ENCODE data around the gene PSMB10. TPM values are rescaled to one million over a fixed set of nuclear protein-coding genes. Genes with fewer than 3 reads are reported as not detected.

PSMB10 gene
- total RNA-seq, 1 donor from 2014 or later: 35.8 TPM

DNA sequence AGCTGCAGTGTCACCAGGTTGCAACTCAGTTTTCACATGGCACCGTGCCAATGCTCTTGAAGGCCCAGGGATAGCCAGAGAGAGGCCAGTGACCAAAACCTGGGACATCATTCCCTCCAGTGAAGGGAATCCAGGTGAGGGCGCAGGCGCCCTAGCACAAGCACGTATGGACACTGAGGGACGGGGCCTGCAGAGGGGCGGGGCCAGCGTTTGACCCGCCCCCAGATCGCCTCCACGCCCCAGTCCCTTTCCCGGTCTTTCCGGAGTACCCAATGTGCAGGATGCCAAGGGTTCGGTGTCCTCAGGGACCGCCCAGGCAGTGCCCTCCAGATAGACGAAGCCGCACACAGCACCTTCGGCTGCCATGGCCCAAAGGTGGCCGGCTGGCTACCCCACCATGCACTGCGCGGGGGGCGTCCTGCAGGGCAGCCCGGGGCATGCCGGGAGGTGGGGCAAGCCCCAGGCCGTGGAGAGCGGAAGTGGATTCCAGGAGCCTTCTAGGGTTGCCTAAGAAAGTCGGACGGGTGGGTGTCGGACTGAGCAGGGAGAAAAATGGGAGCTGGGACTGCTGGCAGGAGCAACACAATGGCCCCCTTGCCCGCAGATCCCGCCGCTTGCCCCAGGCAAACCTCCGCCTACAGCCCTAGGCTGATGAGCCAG, 27.1 kb upstream of the PSMB10 start:
- peaks cover 48% of the 10 kb centered on the region for H3K4me1 ChIP-seq (ENCODE audit: insufficient read depth, low read length)
- Mint-ChIP-seq H3K27ac (ENCODE audit: unreplicated experiment) (no peak overlapping the region), H3K4me1 (ENCODE audit: low read depth, unreplicated experiment) (peaks cover 29% of the 10 kb centered on the region), H3K36me3 (ENCODE audit: low read depth, unreplicated experiment) (peaks cover 21% of the 10 kb centered on the region), H3K4me3 (ENCODE audit: unreplicated experiment) (no peak overlapping the region), H3K27me3 (ENCODE audit: low read depth, unreplicated experiment) (no peaks in the 10 kb centered on the region), H3K9me3 (ENCODE audit: unreplicated experiment) (no peaks in the 10 kb centered on the region)
- no peak overlapping the region for H3K4me3 ChIP-seq (ENCODE audit: insufficient read depth, low read depth, low read length)
- peaks cover 29% of the 10 kb centered on the region for H3K36me3 ChIP-seq (ENCODE audit: insufficient read depth, low read length)
- FAIRE-seq: no peak
- TF ChIP-seq EZH2 (IDR thresholded peaks at IDR 0.05; ENCODE audit: insufficient read depth, low read length): no peak
- TF ChIP-seq, protein P1, sequence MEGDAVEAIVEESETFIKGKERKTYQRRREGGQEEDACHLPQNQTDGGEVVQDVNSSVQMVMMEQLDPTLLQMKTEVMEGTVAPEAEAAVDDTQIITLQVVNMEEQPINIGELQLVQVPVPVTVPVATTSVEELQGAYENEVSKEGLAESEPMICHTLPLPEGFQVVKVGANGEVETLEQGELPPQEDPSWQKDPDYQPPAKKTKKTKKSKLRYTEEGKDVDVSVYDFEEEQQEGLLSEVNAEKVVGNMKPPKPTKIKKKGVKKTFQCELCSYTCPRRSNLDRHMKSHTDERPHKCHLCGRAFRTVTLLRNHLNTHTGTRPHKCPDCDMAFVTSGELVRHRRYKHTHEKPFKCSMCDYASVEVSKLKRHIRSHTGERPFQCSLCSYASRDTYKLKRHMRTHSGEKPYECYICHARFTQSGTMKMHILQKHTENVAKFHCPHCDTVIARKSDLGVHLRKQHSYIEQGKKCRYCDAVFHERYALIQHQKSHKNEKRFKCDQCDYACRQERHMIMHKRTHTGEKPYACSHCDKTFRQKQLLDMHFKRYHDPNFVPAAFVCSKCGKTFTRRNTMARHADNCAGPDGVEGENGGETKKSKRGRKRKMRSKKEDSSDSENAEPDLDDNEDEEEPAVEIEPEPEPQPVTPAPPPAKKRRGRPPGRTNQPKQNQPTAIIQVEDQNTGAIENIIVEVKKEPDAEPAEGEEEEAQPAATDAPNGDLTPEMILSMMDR (IDR thresholded peaks at IDR 0.05; ENCODE audit: insufficient read depth, low read depth, low read length): no peak
- H4K20me1 ChIP-seq (ENCODE audit: insufficient read depth, low read length): peaks cover 91% of the 10 kb centered on the region
- H3K27ac ChIP-seq (ENCODE audit: low read depth, low read length): no peak overlapping the region
- no peak for DNase-seq (ENCODE audit: low read depth)
- H2AFZ ChIP-seq (ENCODE audit: low read depth, low read length): no peak overlapping the region
- no peaks in the 10 kb centered on the region for H3K27me3 ChIP-seq (ENCODE audit: insufficient read depth, low read length)
- H3K79me2 ChIP-seq (ENCODE audit: insufficient read depth, low read length): peaks cover 94% of the 10 kb centered on the region
- H3K4me2 ChIP-seq (ENCODE audit: low read length): peak overlapping the region; percentile 25
- no peaks in the 10 kb centered on the region for H3K9me3 ChIP-seq (ENCODE audit: insufficient read depth, low read depth, low read length)
- no peak overlapping the region for H3K9ac ChIP-seq (ENCODE audit: low read length)

DNA sequence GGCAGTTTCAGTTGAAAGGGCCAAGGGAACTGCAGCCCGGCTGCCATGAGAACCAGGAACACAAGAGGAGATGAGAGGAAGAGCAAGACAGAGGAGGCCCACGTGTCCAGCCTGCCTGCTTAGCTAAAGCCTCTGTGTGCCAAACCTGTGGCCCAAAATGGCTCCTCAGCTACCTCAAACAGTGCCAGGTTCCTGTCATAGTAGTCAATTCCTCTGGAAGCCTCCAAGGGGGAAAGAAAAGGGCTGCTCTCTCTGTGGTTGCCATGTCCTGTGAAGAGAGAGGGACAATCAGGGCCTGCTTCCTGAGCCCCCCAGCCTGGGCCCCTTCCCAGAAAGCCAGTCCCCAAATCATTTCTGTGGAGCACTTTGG, 26.6 kb upstream of the PSMB10 start:
- FAIRE-seq: no peak

DNA sequence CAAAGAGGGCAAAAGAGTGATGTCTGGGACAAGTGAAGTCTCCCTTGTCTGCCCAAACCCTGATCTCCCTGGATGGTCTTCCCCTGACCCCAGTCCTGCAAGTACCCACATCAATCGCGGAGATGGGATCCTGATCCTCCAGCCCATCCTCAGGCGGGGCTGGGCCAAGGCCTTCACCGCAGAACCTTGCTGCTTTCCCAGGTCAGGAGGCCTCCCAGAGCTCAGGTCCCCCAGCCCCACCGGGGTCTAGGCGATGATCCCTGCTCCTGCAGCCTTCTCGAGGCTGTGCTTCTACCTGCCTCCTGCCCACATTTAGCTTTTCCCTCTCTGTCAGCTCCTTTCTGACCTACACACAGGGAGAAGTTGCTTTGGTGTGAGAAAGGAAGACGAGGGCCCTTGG, 25.5 kb upstream of the PSMB10 start:
- Histone ChIP-seq H3K9me3 (ENCODE audit: insufficient read depth, low read depth, low read length) (no peaks in the 10 kb centered on the region), H3K79me2 (ENCODE audit: insufficient read depth, low read length) (peaks cover 91% of the 10 kb centered on the region), H4K20me1 (ENCODE audit: insufficient read depth, low read length) (peaks cover 99% of the 10 kb centered on the region), H3K27me3 (ENCODE audit: insufficient read depth, low read length) (no peaks in the 10 kb centered on the region), H3K4me1 (ENCODE audit: insufficient read depth, low read length) (peaks cover 40% of the 10 kb centered on the region), H3K4me3 (ENCODE audit: insufficient read depth, low read depth, low read length) (no peak overlapping the region), H3K27ac (ENCODE audit: low read depth, low read length) (no peak overlapping the region), H3K4me2 (ENCODE audit: low read length) (no peak overlapping the region), H3K9ac (ENCODE audit: low read length) (no peak overlapping the region), H3K36me3 (ENCODE audit: insufficient read depth, low read length) (peaks cover 37% of the 10 kb centered on the region), H2AFZ (ENCODE audit: low read depth, low read length) (no peak overlapping the region)
- Mint-ChIP-seq H3K27me3 (ENCODE audit: low read depth, unreplicated experiment) (no peaks in the 10 kb centered on the region), H3K9me3 (ENCODE audit: unreplicated experiment) (no peaks in the 10 kb centered on the region), H3K4me3 (ENCODE audit: unreplicated experiment) (no peak overlapping the region), H3K27ac (ENCODE audit: unreplicated experiment) (no peak overlapping the region), H3K36me3 (ENCODE audit: low read depth, unreplicated experiment) (peaks cover 28% of the 10 kb centered on the region), H3K4me1 (ENCODE audit: low read depth, unreplicated experiment) (peaks cover 28% of the 10 kb centered on the region)
- DNase-seq (ENCODE audit: low read depth): no peak
- no peak for TF ChIP-seq EZH2 (IDR thresholded peaks at IDR 0.05; ENCODE audit: insufficient read depth, low read length)
- TF ChIP-seq, protein P1 (IDR thresholded peaks at IDR 0.05; ENCODE audit: insufficient read depth, low read depth, low read length): no peak
- FAIRE-seq: no peak

More for the DNA sequence above, 26.6 kb upstream of the PSMB10 start:
- no peak for TF ChIP-seq EZH2 (IDR thresholded peaks at IDR 0.05; ENCODE audit: insufficient read depth, low read length)
- TF ChIP-seq, protein P1 (IDR thresholded peaks at IDR 0.05; ENCODE audit: insufficient read depth, low read depth, low read length): no peak
- Mint-ChIP-seq H3K27me3 (ENCODE audit: low read depth, unreplicated experiment) (no peaks in the 10 kb centered on the region), H3K27ac (ENCODE audit: unreplicated experiment) (no peak overlapping the region), H3K4me1 (ENCODE audit: low read depth, unreplicated experiment) (peaks cover 29% of the 10 kb centered on the region), H3K9me3 (ENCODE audit: unreplicated experiment) (no peaks in the 10 kb centered on the region), H3K36me3 (ENCODE audit: low read depth, unreplicated experiment) (peaks cover 26% of the 10 kb centered on the region), H3K4me3 (ENCODE audit: unreplicated experiment) (no peak overlapping the region)
- Histone ChIP-seq H2AFZ (ENCODE audit: low read depth, low read length) (no peak overlapping the region), H3K4me3 (ENCODE audit: insufficient read depth, low read depth, low read length) (no peak overlapping the region), H3K9me3 (ENCODE audit: insufficient read depth, low read depth, low read length) (no peaks in the 10 kb centered on the region), H3K79me2 (ENCODE audit: insufficient read depth, low read length) (peaks cover 98% of the 10 kb centered on the region), H3K36me3 (ENCODE audit: insufficient read depth, low read length) (peaks cover 34% of the 10 kb centered on the region), H3K27me3 (ENCODE audit: insufficient read depth, low read length) (no peaks in the 10 kb centered on the region), H4K20me1 (ENCODE audit: insufficient read depth, low read length) (peaks cover 96% of the 10 kb centered on the region), H3K27ac (ENCODE audit: low read depth, low read length) (no peak overlapping the region), H3K9ac (ENCODE audit: low read length) (no peak overlapping the region), H3K4me1 (ENCODE audit: insufficient read depth, low read length) (peaks cover 45% of the 10 kb centered on the region), H3K4me2 (ENCODE audit: low read length) (no peak overlapping the region)
- DNase-seq (ENCODE audit: low read depth): no peak
